HCEC 1CT (cell line): Measurements from ENCODE around the gene RPP40.
"Not testable (repeated sequence)": the region's sequence is repeated elsewhere in the genome, so short reads cannot be mapped to it uniquely, and the experiment has no call there.

Experiments used
- DNase-seq: peaks from one replicate; pipeline ENCODE4 v3.0.0-alpha.2; 2017

RPP40 gene

DNA sequence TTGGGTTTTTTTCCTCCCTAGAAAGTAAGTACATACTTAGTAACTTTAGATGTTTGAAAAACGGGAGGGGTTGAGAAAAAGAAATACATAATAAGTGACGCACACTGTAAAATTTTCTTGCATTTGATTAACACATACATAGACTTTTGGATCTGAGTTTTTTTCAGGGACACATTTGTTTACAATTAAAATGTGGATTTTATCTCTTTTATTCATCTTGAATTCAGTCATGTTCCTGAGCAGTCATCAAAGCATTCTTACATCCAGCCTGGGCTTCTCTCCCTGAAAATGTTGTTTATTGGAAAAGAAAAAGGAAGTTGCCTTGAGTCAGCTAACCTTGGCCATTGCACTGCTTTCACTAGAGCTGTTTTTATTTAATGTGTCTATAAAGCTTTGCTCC lies 8.7 kb upstream of the RPP40 start:
- DNase-seq: peak; percentile 12

DNA sequence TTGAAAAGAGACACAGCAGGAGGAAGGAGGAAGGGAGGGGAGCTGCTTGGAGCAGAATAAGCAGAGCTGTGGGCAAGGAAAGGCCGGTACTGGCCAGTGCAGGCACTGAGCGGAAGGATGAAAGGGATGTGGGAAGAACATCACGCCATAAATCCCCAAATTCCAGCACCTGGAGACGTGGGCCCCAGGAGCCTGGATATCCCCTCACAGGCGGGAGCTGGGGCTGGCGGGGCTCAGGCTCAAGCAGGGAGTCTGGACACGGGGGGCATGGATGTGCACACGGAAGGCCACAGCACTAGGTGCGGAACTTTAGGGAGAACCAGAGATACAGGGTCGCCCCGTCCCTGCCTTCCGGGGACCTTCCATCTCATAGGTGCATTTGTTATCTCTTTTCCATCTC lies 7.5 kb upstream of the RPP40 start:
- no peak for DNase-seq

DNA sequence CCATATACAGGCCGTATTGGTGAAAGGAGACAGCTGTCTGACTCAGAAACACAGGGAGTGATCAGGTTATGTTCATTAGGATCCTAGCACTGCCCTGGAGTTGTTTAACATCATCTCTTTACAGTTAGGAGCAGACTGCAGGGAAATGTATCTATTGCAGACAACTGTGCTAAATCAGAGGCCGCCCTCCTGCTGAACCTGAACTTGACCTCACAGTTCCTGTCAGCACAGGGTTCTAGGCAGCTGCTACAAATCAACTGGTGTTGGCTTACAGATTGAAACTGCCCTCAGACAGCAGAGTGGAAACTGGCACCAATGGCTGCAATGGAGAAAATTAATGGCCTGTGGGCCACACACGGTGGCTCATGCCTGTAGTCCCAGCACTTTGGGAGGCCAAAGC lies 3.7 kb upstream of the RPP40 start:
- no peak for DNase-seq

DNA sequence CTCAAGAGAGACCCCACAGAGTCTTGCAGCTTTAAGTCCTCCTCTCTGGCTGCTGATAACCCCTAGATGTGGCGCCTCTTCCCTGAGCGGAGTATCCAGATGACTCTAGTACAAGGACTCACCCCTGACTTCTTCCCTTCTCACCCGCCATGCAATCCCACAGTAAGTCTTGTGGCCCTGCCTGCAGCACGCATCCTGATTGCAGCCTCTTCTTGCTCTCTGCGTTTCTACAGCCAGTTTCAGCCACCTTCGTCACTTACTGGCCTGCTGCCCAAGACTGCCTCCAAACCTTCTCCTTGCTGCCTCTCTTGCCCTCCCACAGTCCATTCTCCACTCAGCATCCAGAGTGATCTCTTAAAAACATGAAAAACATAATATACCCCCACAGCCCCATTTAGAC lies 2.4 kb upstream of the RPP40 start:
- DNase-seq: no peak

DNA sequence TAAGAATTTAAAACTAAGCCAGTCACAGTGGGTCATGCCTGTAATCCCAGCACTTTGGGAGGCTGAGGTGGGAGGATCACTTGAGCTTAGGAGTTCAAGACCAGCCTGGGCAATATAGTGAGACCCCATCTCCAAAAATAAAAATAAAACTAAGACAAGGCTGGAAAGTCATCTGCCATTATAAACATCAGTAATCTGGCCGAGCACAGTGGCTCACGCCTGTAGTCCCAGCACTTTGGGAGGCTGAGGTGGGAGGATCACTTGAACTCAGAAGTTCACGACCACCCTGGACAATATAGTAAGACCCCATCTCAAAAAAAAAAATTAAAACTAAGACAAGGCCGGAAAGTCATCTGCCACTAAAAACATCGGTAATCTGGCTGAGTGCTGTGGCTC lies 1.2 kb upstream of the RPP40 start:
- not testable (repeated sequence) for DNase-seq

DNA sequence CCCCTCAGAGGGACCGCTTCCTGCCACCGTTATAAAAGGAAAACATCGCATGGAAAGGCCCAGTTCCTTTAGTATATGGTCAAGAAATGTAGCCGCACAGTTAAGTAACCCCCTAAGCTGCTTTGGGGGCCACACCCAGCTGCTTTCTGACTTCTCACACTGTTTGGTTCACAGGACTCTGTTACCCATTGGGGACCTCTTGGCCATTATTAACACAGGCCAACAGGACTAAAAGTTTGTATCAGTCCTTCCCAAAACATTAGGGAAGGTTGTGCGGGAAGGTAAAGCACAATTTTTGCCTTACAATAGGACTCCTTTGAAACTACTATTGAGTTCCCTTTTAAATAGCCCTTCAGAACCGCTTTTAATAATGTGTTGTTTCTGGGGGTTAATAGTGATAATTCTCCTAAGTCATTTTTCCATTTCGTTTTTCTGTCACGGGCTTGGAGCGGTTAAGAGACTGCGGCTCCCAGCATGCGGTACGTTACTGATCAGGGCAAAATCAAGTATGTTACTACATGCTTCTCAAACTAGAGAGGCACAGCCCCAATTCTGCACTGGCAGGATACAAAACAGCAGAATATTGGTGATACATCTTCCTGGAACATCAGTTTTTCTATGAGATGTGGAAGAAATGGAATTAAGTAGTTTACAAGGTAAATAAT lies 668 bp upstream of the RPP40 start:
- no peak for DNase-seq

DNA sequence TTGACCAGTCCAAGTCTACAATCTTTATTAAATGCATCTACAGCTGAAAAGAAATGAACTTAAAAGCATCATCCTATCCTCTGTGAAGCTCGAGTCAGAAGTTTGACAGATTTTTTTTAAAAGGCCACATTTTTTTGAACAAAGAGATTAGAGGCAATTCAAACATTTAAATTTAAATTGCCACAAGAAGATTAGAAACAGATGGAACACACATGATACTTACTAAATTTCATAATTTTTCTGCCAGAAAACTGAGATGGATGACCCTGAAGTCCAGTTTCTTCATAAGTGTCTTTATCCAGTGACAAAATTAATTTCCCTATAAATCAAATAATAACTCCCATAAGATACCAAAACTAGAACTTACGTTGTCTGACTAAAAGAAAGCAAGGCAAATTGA lies 4.3 kb downstream of the RPP40 start:
- no peak for DNase-seq

DNA sequence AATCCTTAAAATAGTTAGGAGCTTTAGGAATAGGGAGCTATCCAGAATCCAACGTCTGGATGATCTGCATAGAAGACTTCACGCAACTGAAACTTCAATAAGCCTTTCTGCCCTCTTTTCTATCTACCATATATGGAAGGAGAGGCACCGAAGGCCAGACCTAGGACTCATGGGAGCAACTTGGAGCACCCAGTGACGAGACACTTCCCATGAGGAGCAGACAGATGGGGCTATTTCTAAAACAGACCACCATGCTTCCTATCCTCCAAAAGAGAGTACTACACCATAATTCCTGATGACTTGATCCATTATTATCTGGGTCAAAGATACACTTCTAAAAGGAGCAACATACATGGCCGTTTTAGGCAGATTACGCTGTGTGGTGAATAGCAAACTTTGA lies 6.0 kb downstream of the RPP40 start:
- DNase-seq: no peak

DNA sequence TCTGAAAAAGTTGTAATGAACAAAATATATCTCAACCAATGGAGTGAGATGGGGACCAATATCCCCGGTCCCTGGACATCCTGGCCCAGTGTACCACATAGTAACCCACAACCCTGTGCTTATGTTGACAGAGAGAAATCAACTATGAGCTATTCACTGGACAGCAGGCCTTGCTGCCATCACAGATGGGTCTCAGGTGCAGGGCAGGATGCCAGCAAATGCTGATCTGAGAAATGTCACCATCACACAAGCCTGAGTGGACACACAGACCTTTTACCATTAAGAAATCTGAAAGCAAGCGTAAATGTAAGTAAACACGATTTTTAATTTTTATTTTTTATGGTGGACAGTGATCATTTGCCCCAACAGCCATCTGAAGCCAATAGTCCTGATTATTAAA lies 9.1 kb downstream of the RPP40 start:
- no peak for DNase-seq

DNA sequence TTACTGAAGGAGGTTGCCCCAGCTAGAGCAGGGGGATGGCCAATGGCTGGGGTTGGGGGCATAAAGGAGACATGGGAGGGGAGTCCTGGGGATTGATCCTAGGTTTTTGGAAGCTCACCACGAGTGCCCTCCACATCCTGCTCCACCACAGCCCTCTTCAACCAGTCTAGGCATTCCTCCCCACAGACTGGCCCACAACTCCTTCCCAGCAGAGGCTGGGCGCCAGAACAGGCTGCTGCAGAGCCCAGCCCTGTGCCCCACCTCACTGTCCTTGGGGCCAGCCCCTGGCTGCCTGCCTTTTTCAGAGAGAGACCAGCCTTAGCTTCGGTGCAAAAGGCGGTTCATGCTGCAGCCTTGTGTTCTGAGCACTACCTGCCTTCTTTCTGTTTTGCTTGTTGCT lies 16.4 kb downstream of the RPP40 start:
- DNase-seq: no peak

DNA sequence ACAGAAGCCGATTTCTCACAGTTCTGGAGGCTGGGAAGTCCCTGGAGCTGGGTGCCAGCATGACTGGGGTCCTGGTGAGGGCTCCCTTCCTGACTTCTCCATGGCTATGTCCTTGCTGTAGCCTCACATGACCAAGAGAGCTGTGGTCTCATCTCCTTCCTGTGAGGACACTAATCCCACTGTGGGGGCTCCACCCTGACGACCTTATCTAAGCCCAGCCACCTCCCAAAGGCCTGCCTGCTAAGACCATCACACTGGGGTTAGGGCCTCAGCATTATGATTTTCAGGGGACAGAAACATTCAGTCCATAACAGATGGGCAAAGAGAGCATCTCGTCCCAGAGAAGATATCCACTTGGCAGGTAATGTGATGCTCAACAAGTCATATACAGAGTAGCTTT lies 16.8 kb downstream of the RPP40 start:
- DNase-seq: no peak

DNA sequence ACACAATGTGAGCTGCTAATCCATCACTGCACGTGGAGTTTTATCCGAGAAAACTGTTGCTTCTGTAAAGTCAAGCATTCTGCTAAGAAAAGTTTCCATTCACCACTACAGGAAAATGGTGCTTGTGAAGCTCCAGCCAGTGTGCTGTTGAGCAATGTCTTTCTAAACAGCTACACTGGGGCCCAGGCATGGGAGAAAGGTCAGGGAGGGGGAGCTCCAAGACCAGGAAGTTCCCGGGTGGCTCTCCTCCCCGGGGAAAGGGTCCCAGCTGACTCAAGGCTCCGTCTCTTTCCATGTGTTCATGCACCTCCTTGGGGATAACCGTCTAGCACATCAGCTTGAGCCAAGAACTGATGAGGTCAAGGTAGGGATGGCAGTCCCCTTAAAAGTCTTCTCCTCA lies 20.5 kb downstream of the RPP40 start:
- DNase-seq: no peak

DNA sequence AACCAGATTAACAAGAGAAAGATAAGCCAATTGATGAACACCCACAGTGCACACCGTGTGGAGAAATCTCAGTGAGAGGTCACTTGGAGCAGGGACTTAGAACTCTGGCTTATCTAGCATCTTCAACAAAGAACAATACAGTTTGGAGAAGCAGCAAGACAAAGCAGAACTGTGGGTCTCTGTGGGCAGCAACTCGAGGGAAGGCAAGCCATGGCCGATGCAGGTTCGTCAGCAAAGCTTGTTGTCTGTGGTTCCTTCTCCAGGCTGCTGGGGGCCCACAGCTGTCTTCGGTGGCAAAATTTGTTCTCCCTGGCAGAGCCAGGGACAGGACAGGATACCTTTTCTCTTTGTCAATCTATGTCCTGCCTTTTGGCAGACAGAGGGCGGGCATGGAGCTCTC lies 22.1 kb downstream of the RPP40 start:
- no peak for DNase-seq

DNA sequence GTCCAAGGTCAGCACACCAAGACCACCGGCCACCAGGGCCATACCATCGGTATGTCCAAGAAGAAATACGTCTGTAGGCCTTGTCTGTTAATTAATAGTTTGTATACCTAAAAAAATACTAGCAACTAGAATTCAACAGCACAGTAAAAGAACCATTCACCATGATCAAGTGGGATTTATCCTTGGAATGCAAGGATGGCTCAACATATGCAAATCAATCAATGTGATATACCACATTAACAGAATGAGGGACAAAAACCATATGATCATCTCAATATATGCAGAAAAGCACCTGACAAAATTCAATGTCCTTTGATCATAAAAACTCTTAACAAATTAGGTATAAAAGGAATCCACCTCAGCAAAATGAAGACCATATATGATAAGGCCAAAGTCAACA lies 24.4 kb downstream of the RPP40 start:
- DNase-seq: no peak

DNA sequence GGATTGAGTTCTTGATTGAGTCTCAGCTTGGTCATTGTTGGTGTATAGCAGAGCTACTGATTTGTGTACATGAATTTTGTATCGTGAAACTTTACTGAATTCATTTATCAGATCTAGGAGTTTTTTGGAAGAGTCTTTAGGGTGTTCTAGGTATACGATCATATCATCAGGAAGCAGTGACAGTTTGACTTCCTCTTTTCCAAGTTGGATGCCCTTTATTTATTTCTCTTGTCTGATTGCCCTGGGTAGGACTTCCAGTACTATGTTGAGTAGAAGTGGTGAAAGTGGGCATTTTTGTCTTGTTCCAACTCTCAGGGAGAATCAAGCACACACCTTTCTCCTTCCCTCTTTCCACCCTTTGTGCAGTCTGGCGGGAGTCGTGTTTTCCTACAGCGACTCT lies 26.4 kb downstream of the RPP40 start:
- no peak for DNase-seq

DNA sequence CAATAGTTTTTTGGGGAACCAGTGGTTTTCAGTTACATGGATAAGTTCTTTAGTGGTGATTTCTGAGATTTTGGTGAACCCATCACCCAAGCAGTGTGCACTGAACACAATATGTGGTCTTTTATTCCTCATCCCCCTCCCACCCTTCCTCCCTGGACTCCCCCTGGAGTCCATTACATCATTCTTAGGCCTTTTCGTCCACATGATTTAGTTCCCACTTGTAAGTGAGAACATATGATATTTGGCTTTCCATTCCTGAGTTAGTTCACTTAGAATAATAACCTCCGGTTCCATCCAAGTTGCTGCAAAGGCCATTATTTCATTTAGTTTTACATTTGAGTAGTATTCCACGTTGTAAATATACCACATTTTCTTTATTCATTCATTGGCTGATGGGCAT lies 28.3 kb downstream of the RPP40 start:
- DNase-seq: no peak

DNA sequence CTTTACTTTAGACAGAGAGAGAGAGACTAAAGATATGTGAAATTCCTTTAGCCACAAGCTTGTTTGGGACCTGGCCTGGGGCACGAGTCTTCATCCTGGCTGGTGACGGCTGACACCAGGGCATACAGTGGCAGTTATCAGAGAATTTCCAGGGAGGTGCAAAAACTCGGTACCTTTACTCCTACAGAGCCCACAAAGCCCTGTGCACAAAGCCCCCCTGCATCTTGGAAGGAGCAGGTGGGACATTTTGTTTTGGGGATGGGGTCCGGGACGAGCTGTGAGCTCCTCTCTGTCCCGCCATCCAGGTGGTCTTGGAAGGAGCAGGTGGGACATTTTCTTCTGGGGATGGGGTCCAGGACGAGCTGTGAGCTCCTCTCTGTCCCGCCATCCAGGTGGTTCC lies 28.9 kb downstream of the RPP40 start:
- DNase-seq: no peak

DNA sequence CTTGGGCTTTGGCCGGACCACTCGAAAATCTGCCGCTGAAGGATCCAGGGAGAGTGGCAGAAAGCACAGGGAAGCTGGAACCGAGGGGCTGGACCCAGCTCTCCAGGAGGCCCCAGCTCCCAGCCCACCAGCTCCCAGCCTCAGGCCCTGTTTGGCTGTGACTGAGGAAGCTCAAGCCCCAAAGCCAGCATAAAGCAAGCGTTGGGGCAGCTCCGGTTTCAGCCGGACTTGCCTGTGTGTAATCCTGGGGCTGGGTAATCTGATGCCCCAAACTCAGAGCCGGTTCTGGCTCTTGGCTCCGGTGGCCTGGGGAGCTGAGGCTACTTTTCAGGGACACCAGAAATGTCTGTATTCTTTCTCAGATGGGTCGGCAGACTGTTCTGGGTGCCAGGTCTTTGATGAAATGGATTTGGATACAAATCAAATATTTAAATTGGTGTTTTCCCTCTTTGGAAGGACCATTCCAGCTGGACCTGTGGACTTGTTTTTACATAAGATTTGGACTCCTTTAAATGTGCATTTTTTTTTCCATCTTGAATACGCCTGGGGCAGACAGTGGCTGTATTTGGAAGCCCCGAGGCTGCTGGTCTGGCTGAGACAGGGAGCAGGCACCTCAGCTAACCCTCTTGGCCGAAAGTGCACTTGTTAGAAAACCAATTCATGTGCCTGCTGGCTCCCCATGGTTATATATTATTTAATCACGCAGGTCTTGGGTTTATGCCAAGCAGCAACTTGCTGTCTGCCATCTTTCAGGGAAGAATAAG lies 29.7 kb downstream of the RPP40 start:
- no peak for DNase-seq

DNA sequence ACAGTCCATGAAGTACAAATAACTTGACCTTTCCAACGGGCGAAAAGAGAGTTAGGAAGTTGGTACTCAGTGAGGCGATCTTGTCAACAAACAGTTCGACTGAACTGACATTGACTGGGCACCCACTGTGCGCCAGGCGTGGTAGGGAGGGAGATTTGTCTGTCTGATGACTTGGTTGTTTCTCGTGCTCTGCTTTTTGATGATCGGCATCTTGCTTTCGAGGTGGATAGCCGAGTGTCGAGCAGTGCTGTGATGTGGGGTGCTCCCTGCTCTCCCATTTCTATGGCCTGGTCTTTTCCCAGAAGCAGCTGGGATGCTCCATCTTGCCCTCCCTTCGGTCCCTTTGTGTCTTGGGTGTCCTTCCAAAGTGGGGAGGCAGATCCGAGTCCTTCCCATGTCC lies 30.4 kb downstream of the RPP40 start:
- DNase-seq: no peak

DNA sequence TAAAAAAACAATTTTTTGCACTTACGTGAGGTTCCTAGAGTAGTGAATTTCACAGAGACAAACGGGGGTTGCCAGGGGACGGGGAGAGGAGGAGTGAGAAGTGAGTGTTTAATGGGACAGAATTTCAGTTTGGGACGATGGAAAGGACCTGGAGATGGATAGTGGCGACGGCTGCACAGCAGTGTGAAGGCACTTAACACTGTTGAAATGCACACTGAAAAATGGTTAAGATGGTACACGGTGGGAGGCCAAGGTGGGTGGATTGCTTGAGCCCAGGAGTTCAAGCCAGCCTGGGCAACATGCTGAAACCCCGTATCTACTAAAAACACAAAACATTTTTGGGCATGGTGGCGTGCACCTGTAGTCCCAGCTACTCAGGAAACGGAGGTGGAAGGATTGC lies 31.4 kb downstream of the RPP40 start:
- DNase-seq: no peak

DNA sequence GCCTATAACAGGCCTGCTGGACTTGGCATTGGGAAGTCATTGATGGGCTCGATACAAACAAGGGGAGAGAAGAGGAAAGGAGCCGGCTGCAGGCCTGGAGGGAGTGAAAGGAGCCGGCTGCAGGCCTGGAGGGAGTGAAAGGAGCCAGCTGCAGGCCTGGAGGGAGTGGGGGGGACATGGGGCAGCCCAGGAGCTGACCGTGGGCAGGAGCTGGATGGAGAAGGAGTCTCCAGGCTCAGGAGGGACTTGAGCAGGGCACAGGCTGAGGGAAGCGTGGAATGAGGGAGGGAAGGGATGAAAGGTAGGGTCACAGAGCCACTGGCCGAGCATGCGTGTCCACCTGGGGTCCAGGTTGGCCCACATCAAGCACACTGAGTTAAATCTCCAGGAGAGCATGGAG lies 32.0 kb downstream of the RPP40 start:
- DNase-seq: no peak

DNA sequence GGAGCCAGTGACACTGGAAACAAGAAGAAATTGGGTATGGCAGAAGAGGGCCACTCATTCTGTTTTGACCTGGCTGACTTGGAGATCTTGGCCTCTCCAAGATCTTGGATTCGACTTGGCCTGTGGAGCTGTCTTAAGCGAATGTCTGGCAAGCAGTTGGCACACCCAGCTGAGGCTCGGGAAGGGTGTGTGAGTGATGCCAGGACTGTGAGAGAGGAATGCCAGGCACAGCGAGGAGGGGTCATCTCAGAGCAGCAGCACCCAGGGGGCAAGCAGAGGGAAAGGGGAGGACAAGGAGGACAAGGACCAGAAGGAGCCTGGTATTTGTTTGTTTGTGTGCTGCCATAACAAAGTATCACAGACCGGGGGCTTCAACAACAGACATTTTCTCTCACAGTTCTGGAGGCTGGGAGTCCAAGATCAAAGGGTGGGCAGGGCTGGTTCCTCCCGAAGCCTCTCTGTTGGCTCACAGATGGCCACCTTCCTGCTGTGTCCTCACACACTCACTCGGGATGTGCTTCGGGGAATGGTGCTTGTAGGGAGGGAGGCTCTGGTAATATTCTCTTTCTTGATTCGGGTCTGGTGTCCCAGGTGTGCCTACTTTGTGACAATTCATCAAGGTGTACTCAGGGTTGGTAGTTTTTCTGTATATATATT lies 33.0 kb downstream of the RPP40 start:
- DNase-seq: no peak

DNA sequence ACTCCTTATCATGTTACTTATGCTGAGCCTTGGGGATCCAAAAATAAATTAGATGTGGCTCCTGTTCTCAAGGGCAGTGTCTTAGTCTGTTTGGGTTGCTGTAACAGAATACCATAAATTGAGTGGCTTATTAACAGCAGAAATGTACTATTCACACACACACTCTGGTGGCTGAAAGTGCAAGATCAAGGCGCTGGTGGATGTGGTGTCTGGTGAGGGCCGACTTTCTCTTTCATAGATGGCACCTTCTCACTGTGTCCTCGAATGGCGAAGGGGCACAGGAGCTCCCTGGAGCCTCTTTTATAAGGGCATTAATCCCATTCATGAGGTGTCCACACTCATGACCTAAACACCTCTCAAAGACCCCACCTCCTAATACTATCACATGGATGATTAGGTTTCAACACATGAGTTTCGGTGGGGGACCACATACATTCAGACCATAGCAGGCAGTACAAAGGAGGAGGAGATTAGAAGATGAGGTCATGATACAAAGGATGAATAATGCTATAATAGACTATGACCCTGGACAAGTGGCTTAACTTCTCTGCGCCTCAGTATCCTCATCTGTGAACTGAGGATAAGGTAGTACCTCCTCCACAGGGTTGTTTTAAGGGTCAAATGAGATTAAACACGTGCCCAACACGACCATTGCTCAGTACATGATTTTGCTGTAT lies 34.1 kb downstream of the RPP40 start:
- DNase-seq: no peak
